ENCODE measurements around the gene RAG1. TPM values are rescaled to one million over a fixed set of nuclear protein-coding genes. Genes with fewer than 3 reads are reported as not detected.

The RAG1 gene
- total RNA-seq, 4 donors from 2014 or later = 0.60 to 3.2 (median 1.5) TPM

DNA sequence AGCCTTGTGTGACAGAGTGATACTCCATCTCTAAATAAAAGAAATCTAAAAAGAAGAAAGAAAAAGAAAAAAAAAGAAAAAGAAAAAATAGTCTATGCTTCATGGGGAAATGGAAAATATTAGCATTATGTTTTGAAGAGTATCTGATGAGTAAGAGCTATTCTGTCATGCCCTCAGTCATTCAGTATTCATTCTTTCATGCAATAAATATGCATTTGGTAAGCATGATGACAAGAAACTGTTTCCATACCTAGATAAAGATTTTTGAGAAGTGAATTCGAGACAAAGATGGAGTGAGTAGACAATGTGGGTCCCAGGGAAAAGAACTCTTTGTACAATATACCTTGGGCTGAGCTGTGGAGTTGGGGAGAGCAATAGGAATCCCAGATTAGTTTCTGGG lies 20.3 kb downstream of the RAG1 start:
- no peak overlapping the region for H3K27ac ChIP-seq
- H3K9me3 ChIP-seq = no peaks in the 10 kb centered on the region
- H3K36me3 ChIP-seq = no peaks in the 10 kb centered on the region
- TF ChIP-seq CTCF (IDR thresholded peaks at IDR 0.05) (no peak), EP300 (IDR thresholded peaks at IDR 0.05; ENCODE audit: low read depth) (no peak), POLR2A (IDR thresholded peaks at IDR 0.05) (no peak), POLR2AphosphoS5 (IDR thresholded peaks at IDR 0.05) (no peak)
- WGBS, 2 donors (ENCODE audit: low coverage in 1 of 2) = 43 to 47% methylated on average over 1 of the region's 1 CpG
- in situ Hi-C loops (cut with MboI; ENCODE audit: low pct_ligation_motif_present in 1 of 4, low pct_unique_long_range_greater_than_20kb in 1 of 4, low sequenced_read_pairs in 3 of 4) (no loop called here), intact Hi-C loops (cut with DNase I; ENCODE audit: low total_unique reads) (no loop called here)
- H3K4me1 ChIP-seq = no peaks in the 10 kb centered on the region
- no peak for DNase-seq
- no peak overlapping the region for H3K4me3 ChIP-seq
- H3K27me3 ChIP-seq = peaks cover 27% of the 10 kb centered on the region

GRCh38 chr11:36590513-36590912 lies 22.7 kb downstream of the RAG1 start:
- Histone ChIP-seq H3K36me3 (no peaks in the 10 kb centered on the region), H3K9me3 (no peaks in the 10 kb centered on the region), H3K4me1 (peaks cover 6 to 8% (median 7%) of the 10 kb centered on the region in 4 donors), H3K4me3 (no peak overlapping the region), H3K27ac (no peak overlapping the region), H3K27me3 (peaks cover 27% of the 10 kb centered on the region)
- intact Hi-C loops (cut with DNase I; ENCODE audit: low total_unique reads) (no loop called here), in situ Hi-C loops (cut with MboI; ENCODE audit: low pct_ligation_motif_present in 1 of 4, low pct_unique_long_range_greater_than_20kb in 1 of 4, low sequenced_read_pairs in 3 of 4) (no loop called here)
- DNase-seq = no peak
- 55 to 62% methylated on average over 3 to 4 of the region's 4 CpGs for WGBS, 2 donors (ENCODE audit: low coverage in 1 of 2)
- no peak for TF ChIP-seq CTCF (IDR thresholded peaks at IDR 0.05)
- no peak for TF ChIP-seq POLR2A (IDR thresholded peaks at IDR 0.05)
- TF ChIP-seq POLR2AphosphoS5 (IDR thresholded peaks at IDR 0.05) = no peak
- no peak for TF ChIP-seq EP300 (IDR thresholded peaks at IDR 0.05; ENCODE audit: low read depth)

DNA sequence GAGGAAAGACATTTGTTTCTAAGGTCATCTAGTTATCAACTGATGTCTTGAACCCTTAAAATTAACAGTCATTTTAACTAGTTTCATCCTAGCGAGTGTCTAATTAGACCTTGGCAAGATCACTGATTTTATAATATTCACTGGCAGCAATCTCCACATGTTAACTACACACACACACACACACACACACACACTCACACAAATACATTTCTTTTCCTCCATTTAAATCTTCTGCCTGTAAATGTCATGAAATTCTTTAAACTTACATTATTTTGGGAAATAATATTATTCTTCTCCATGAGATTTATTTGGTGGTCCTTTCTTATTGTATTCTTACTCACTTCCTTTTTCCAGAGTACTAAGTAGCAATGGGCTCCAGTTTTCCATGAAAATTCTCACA lies 23.6 kb downstream of the RAG1 start:
- intact Hi-C loops (cut with DNase I; ENCODE audit: low total_unique reads) (no loop called here), in situ Hi-C loops (cut with MboI; ENCODE audit: low pct_ligation_motif_present in 1 of 4, low pct_unique_long_range_greater_than_20kb in 1 of 4, low sequenced_read_pairs in 3 of 4) (no loop called here)
- peaks cover 6 to 9% (median 7%) of the 10 kb centered on the region in 4 donors for H3K4me1 ChIP-seq
- DNase-seq = no peak
- no peak overlapping the region for H3K27ac ChIP-seq
- H3K4me3 ChIP-seq = no peak overlapping the region
- TF ChIP-seq CTCF (IDR thresholded peaks at IDR 0.05) (no peak), POLR2AphosphoS5 (IDR thresholded peaks at IDR 0.05) (no peak), POLR2A (IDR thresholded peaks at IDR 0.05) (no peak), EP300 (IDR thresholded peaks at IDR 0.05; ENCODE audit: low read depth) (no peak)
- H3K27me3 ChIP-seq = peaks cover 27% of the 10 kb centered on the region
- no peaks in the 10 kb centered on the region for H3K36me3 ChIP-seq
- no peaks in the 10 kb centered on the region for H3K9me3 ChIP-seq
- 10 to 46% methylated on average over 1 of the region's 1 CpG for WGBS, 2 donors (ENCODE audit: low coverage in 1 of 2)

DNA sequence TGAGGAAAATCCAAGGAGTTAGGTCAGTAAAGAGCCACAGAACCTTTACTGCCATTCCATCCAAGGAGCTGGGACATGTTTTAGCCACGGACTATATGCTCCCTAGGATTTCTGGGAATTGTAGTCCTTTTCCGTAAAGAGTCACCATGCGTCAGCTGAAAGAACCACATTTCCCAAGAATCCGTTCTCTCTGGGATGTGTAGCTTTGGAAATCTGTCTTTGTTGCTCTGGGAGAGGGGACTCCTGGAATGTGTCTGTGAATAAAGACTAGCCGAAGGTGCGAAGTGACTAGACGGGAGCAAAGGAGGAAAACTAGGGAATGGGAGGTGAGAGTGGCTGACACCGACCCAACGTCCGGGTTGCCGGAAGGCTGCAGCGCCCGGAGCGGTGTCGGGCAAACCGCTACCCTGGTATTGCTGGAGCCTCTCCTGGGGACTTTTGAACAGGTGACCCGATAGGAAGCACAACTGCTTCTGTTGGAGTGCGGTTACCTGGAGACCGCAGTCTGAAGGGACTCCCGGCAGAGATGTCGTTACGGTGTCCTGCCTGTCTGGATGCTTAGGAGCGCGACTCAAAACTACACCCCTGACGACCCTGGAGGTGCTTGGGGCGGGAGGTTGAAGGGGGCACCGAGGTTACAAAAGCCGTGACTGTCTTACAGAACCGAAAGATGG lies 26.6 kb downstream of the RAG1 start, which contains the start of gene IFTAP:
TSS of gene IFTAP (plus strand) at position 187 of the 674 bp plus-strand sequence. CDS start 15,602 bp downstream, outside the sequence.
- DNase-seq = peak; percentile 33

More for the DNA sequence above, 26.6 kb downstream of the RAG1 start, which contains the start of gene IFTAP:
- peak in 2 of 3 donors; percentile 31 to 33 for TF ChIP-seq POLR2AphosphoS5 (IDR thresholded peaks at IDR 0.05)
- no peak for TF ChIP-seq EP300 (IDR thresholded peaks at IDR 0.05; ENCODE audit: low read depth)
- no peak for TF ChIP-seq CTCF (IDR thresholded peaks at IDR 0.05)
- Histone ChIP-seq H3K4me3 (peak within 1 kb of the TSS; percentile 44 to 71 (median 66)), H3K9me3 (no peaks in the 10 kb centered on the region), H3K27ac (peak within 1 kb of the TSS; percentile 50 to 74 (median 68)), H3K36me3 (no peaks in the 10 kb centered on the region), H3K4me1 (peaks cover 6 to 9% (median 7%) of the 10 kb centered on the region in 4 donors), H3K27me3 (peaks cover 19% of the 10 kb centered on the region)
- 0 to 8% methylated on average over 15 to 29 of the region's 29 CpGs for WGBS, 2 donors (ENCODE audit: low coverage in 1 of 2)
- in situ Hi-C loops (cut with MboI; ENCODE audit: low pct_ligation_motif_present in 1 of 4, low pct_unique_long_range_greater_than_20kb in 1 of 4, low sequenced_read_pairs in 3 of 4) = no loop called here
- intact Hi-C loops (cut with DNase I; ENCODE audit: low total_unique reads) = no loop called here
